ENCODE results near the gene FBN2. TPM values are rescaled to one million over a fixed set of nuclear protein-coding genes. Genes with fewer than 3 reads are reported as not detected.

Gene FBN2
- total RNA-seq, 4 donors from 2014 or later, result 0.57 to 4.4 (median 1.6) TPM

Small RNA genes lying within 50 kb of the gene (small RNA-seq; reads per million reads assigned to genes)
- 0 reads per million in 4 donors for gene RF00019
